GM12878 (cell line): ENCODE measurements around the gene TMEM40. TPM values are rescaled to one million over a fixed set of nuclear protein-coding genes. Genes with fewer than 3 reads are reported as not detected.

Experiments used
- ATAC-seq: fragments of 200-7000 bp; cut with Tn5 transposase; 3 replicates; pipeline ENCODE4 v1.9.1; 2020; ENCODE audit warnings: mild to moderate bottlenecking, moderate library complexity
- BruUV-seq: library from RNA; stranded (reverse); fragments of 400-500 nt; replicated peaks from 2 replicates; lab custom pipeline; 2021; lab: Mats Ljungman, UMichigan
- CTCF ChIA-PET: fragments of 300-600 bp; sonication (Branson Sonifier 250); formaldehyde crosslinking; extraction: SDS; loops from one replicate; lab custom pipeline; 2021; ENCODE audit warnings: inconsistent platforms; lab: Yijun Ruan, JAX
- POLR2A ChIA-PET: fragments of 350-600 bp; formaldehyde crosslinking; extraction: SDS; loops from one replicate; lab custom pipeline; 2021; ENCODE audit warnings: inconsistent platforms; lab: Charles Lee
- RAD21 ChIA-PET: fragments of 300-600 bp; sonication (Branson Sonifier 250); formaldehyde crosslinking; loops from one replicate; lab custom pipeline; 2023; ENCODE audit warnings: antibody characterized with exemption; ENCODE audit not compliant: unreplicated experiment; lab: Charles Lee
- SMC1A ChIA-PET: fragments of 300-600 bp; sonication (Branson Sonifier 250); formaldehyde crosslinking; loops from one replicate; lab custom pipeline; 2023; ENCODE audit not compliant: unreplicated experiment, uncharacterized antibody; lab: Charles Lee
- DNase-seq: peaks from one replicate; pipeline ENCODE4 v3.0.0-alpha.2; 2011; ENCODE audit warnings: low read depth, low spot score
- FAIRE-seq: peaks from 3 replicates; lab custom pipeline; 2011; peaks lifted over from hg19 to GRCh38; lab: Jason Lieb, UNC
- H2AFZ ChIP-seq: 2 replicates; pipeline ENCODE4 v1.6.0; 2011; ENCODE audit warnings: low read depth, low read length, control low read depth; ENCODE audit not compliant: control insufficient read depth
- H3K27ac ChIP-seq: 2 replicates; pipeline ENCODE4 v1.5.1; 2011; ENCODE audit warnings: control low read depth; ENCODE audit not compliant: control insufficient read depth, insufficient read depth
- H3K27me3 ChIP-seq, 2 experiments: replicated peaks in 1 of 2; 2 replicates each; pipeline versions ENCODE4 v1.6.0 to v1.6.1; 2011; ENCODE audit warnings: low read length in 1 of 2; ENCODE audit not compliant: control insufficient read depth in 2 of 2, insufficient read depth in 2 of 2
- H3K36me3 ChIP-seq, 2 experiments: 2 replicates each; pipeline ENCODE4 v1.5.1; 2011; ENCODE audit warnings: low read length in 1 of 2; ENCODE audit not compliant: control insufficient read depth in 2 of 2, insufficient read depth in 2 of 2
- H3K4me1 ChIP-seq: 2 replicates; pipeline ENCODE4 v1.6.1; 2011; ENCODE audit warnings: mild to moderate bottlenecking, low read length, moderate library complexity, mixed read lengths; ENCODE audit not compliant: control insufficient read depth, insufficient read depth
- H3K4me2 ChIP-seq: 2 replicates; pipeline ENCODE4 v1.6.0; 2011; ENCODE audit warnings: control low read depth; ENCODE audit not compliant: control insufficient read depth, insufficient read depth
- H3K4me3 ChIP-seq: fragments of 200-600 bp; sonication (generic); 2 replicates; pipeline ENCODE4 v1.5.1; 2016
- H3K79me2 ChIP-seq: 2 replicates; pipeline ENCODE4 v1.6.0; 2011; ENCODE audit warnings: low read length; ENCODE audit not compliant: control insufficient read depth, insufficient read depth
- H3K9ac ChIP-seq: 2 replicates; pipeline ENCODE4 v1.8.0; 2011; ENCODE audit warnings: low read length, control low read depth, mixed read lengths; ENCODE audit not compliant: control insufficient read depth, insufficient read depth
- H3K9me3 ChIP-seq: replicated peaks from 3 replicates; pipeline ENCODE4 v1.5.1; 2011; ENCODE audit warnings: mild to moderate bottlenecking, low read length; ENCODE audit not compliant: control insufficient read depth, insufficient read depth
- H4K20me1 ChIP-seq: 2 replicates; pipeline ENCODE4 v1.6.0; 2011; ENCODE audit not compliant: control insufficient read depth, insufficient read depth
- BMI1 ChIP-seq: fragments of 450-650 bp; IDR thresholded peaks from 2 replicates; pipeline ENCODE4 v1.6.1; 2016; ENCODE audit warnings: mild to moderate bottlenecking, moderate library complexity, borderline replicate concordance
- DPF2 ChIP-seq: fragments of 450-650 bp; IDR thresholded peaks from 2 replicates; pipeline ENCODE4 v1.6.1; 2017; ENCODE audit warnings: mild to moderate bottlenecking
- E2F8 ChIP-seq: fragments of 450-650 bp; IDR thresholded peaks from 2 replicates; pipeline ENCODE4 v1.6.1; 2018; ENCODE audit warnings: mild to moderate bottlenecking, low read depth, moderate library complexity; ENCODE audit not compliant: partially characterized antibody
- HCFC1 ChIP-seq: fragments of 150-350 bp; IDR thresholded peaks from 2 replicates; pipeline ENCODE4 v1.6.1; 2014; ENCODE audit warnings: low read length
- MTA2 ChIP-seq: fragments of 450-650 bp; IDR thresholded peaks from 2 replicates; pipeline ENCODE4 v1.6.1; 2016; ENCODE audit warnings: low read depth, mild to moderate bottlenecking, moderate library complexity
- MXI1 ChIP-seq: fragments of 150-350 bp; IDR thresholded peaks from 2 replicates; pipeline ENCODE4 v1.6.1; 2011; ENCODE audit warnings: low read depth, mild to moderate bottlenecking, inconsistent platforms, low read length, improper control_type of control experiment
- RBBP5 ChIP-seq: fragments of 200-600 bp; sonication (generic); conservative IDR thresholded peaks from 2 replicates; pipeline ENCODE4 v1.6.1; 2016
- RCOR1 ChIP-seq: conservative IDR thresholded peaks from 2 replicates; pipeline ENCODE4 v1.6.1; 2012; ENCODE audit warnings: low read depth, low read length, improper control_type of control experiment
- RELA ChIP-seq: fragments of 450-650 bp; IDR thresholded peaks from 2 replicates; pipeline ENCODE4 v1.8.0; 2014; ENCODE audit warnings: borderline replicate concordance; ENCODE audit not compliant: partially characterized antibody
- RFX5 ChIP-seq: IDR thresholded peaks from 2 replicates; pipeline ENCODE4 v1.6.1; 2011; ENCODE audit warnings: low read depth, low read length, improper control_type of control experiment
- SRF ChIP-seq, 2 experiments: IDR thresholded peaks; 2 replicates each; pipeline ENCODE4 v1.6.1; 2011; ENCODE audit warnings: low read depth in 2 of 2, low read length in 2 of 2, mild to moderate bottlenecking in 1 of 2, moderate library complexity in 1 of 2
- TAF1 ChIP-seq: IDR thresholded peaks from 2 replicates; pipeline ENCODE4 v1.6.1; 2011; ENCODE audit warnings: mild to moderate bottlenecking, low read depth, low read length, borderline replicate concordance
- WRNIP1 ChIP-seq: IDR thresholded peaks from 2 replicates; pipeline ENCODE4 v1.6.1; 2011; ENCODE audit warnings: low read depth, low read length, improper control_type of control experiment, borderline replicate concordance
- ZBTB4 ChIP-seq: fragments of 450-650 bp; formaldehyde crosslinking; IDR thresholded peaks from 2 replicates; pipeline ENCODE4 v1.4.0; 2022; ENCODE audit warnings: mild to moderate bottlenecking, moderate library complexity
- ZNF622 ChIP-seq: fragments of 450-650 bp; IDR thresholded peaks from 2 replicates; pipeline ENCODE4 v1.6.1; 2017; ENCODE audit warnings: mild to moderate bottlenecking, inconsistent platforms
- ZZZ3 ChIP-seq: IDR thresholded peaks from 2 replicates; pipeline ENCODE4 v1.6.1; 2011; ENCODE audit warnings: low read depth; ENCODE audit not compliant: control insufficient read depth, insufficient read length
- WGBS: methylation state at CpG from one replicate; pipeline ENCODE4 v1.1.6; 2016; ENCODE audit warnings: low lambda C conversion rate; ENCODE audit not compliant: insufficient replicate concordance, insufficient coverage; ENCODE audit errors: missing lambda C conversion rate; 5-methylcytosine and 5-hydroxymethylcytosine counted together
- in situ Hi-C: fragments of 300-500 bp; cut with MboI; formaldehyde crosslinking; loops from 9 replicates; pipeline ENCODE4 v1.14.3; 2018; ENCODE audit warnings: mixed read lengths
- intact Hi-C: fragments of 100-400 bp; cut with micrococcal nuclease; formaldehyde crosslinking; loops from one replicate; pipeline ENCODE4 v1.14.2; 2022; ENCODE audit not compliant: unreplicated experiment
- polyA plus RNA-seq, 11 experiments: library from polyadenylated mRNA; depleted of rRNA in 4 of 11; unstranded in 6 of 11; stranded (reverse) in 5 of 11; fragments of >200 nt; fragmentation: Nextera tagmentation in 4 of 11; fragmentation: Illumina TruSeq in 1 of 11; extraction: Ambion mirVana in 4 of 11; extraction: Trizol in 1 of 11; gene quantifications; 1 replicate in 1 of 11; 2 replicates in 10 of 11; pipeline versions ENCODE4 v1.2.1 to v1.2.3, GENCODE V29; 2011 to 2016; ENCODE audit warnings: inconsistent platforms in 2 of 11, missing spikeins in 2 of 11, low read depth in 1 of 11
- total RNA-seq, 4 experiments: library from RNA; depleted of rRNA in 3 of 4; stranded (reverse); fragments of >200 nt in 3 of 4; fragmentation: Illumina TruSeq in 1 of 4; extraction: Trizol in 1 of 4; gene quantifications; 2 replicates each; pipeline versions ENCODE4 v1.2.1 to v1.2.3, GENCODE V29; 2013 to 2021

TMEM40 gene
- total and polyA plus RNA-seq, 10 of the 15 experiments (the other 5 are each of a cell fraction or from before 2014, with no cell fraction given): 0.10 to 0.46 (median 0.27) TPM; not detected in 3

GRCh38 chr3:12755754-12756153, 3.3 kb downstream of the TMEM40 start:
- H3K4me1 ChIP-seq: peaks cover 28% of the 10 kb centered on the region
- TF ChIP-seq RFX5 (no peak), SRF (IDR thresholded peaks at IDR 0.05; ENCODE audit: low read depth in 2 of 2, low read length in 2 of 2) (no peak), RCOR1 (no peak), BMI1 (no peak), DPF2 (no peak), ZBTB4 (CRISPR knock-in tag) (no peak), HCFC1 (no peak), E2F8 (no peak), ZZZ3 (no peak), RELA (no peak), TAF1 (no peak), ZNF622 (no peak), MTA2 (no peak), MXI1 (no peak), WRNIP1 (no peak), RBBP5 (no peak)
- no peak for ATAC-seq
- no TSS peak for BruUV-seq
- no peaks in the 10 kb centered on the region for H3K9me3 ChIP-seq
- no peaks in the 10 kb centered on the region for H4K20me1 ChIP-seq
- in situ Hi-C loops (no loop called here), intact Hi-C loops (no loop called here)
- 60% methylated on average over 6 of the region's 6 CpGs for WGBS
- H3K79me2 ChIP-seq: no peaks in the 10 kb centered on the region
- CTCF ChIA-PET: no interaction called here
- no peak overlapping the region for H3K4me2 ChIP-seq
- no peak overlapping the region for H2AFZ ChIP-seq
- no peak overlapping the region for H3K9ac ChIP-seq
- no peak for DNase-seq
- SMC1A ChIA-PET: interaction anchor here (1.0 kb wide), 1 partner anchor 30 kb away, joined by 3 read pairs; no protein-coding TSS in a partner anchor
- no peaks in the 10 kb centered on the region for H3K36me3 ChIP-seq
- H3K4me3 ChIP-seq: no peak overlapping the region
- FAIRE-seq: no peak
- no peaks in the 10 kb centered on the region for H3K27me3 ChIP-seq
- POLR2A ChIA-PET: no interaction called here
- RAD21 ChIA-PET: no interaction called here
- H3K27ac ChIP-seq: no peak overlapping the region
